Left lung (tissue), 10 donors: ENCODE data around the gene CCNH. TPM values are rescaled to one million over a fixed set of nuclear protein-coding genes. Genes with fewer than 3 reads are reported as not detected.

Experiments used
- ATAC-seq: fragments of 200-7000 bp; cut with Tn5 transposase; one replicate; pipeline ENCODE4 v1.9.1; 2020; ENCODE audit warnings: moderate library complexity
- DNase-seq, 4 donors: peaks; one replicate each; pipeline ENCODE4 v3.0.0-alpha.2; 2013 to 2020
- H3K27ac ChIP-seq, 2 donors: fragments of 200-600 bp; sonication (generic) in 1 of 2; one replicate each; pipeline versions ENCODE4 v1.5.0 to v1.8.0; 2020 to 2021
- H3K27me3 ChIP-seq, 2 donors: fragments of 200-600 bp; sonication (generic) in 1 of 2; one replicate each; pipeline versions ENCODE4 v1.5.0 to v1.8.0; 2020 to 2021
- H3K36me3 ChIP-seq, 2 donors: fragments of 200-600 bp; sonication (generic) in 1 of 2; one replicate each; pipeline versions ENCODE4 v1.5.0 to v1.8.0; 2020 to 2021
- H3K4me1 ChIP-seq, 2 donors: fragments of 200-600 bp; one replicate each; pipeline ENCODE4 v1.8.0; 2021
- H3K4me3 ChIP-seq, 2 donors: fragments of 200-600 bp; sonication (generic) in 1 of 2; one replicate each; pipeline versions ENCODE4 v1.5.0 to v1.8.0; 2020 to 2021; ENCODE audit warnings: mild to moderate bottlenecking in 1 of 2
- H3K9me3 ChIP-seq, 2 donors: fragments of 200-600 bp; sonication (generic) in 1 of 2; one replicate each; pipeline versions ENCODE4 v1.5.0 to v1.8.0; 2020 to 2021
- intact Hi-C, 2 donors: fragments of 100-400 bp; cut with DNase I; formaldehyde crosslinking; loops; one replicate each; pipeline versions ENCODE4 v1.11.2 to v1.14.2; 2022
- polyA plus RNA-seq, 6 donors: library from polyadenylated mRNA; unstranded; fragments of 120-200 nt; gene quantifications; one replicate each; pipeline ENCODE4 v1.2.1, GENCODE V29; 2013; ENCODE audit not compliant: insufficient read length in 6 of 6
- total RNA-seq, 2 donors: library from RNA; stranded (reverse); fragmentation: NEBNext Ultra II Directional; extraction: Animal tissue kit (Norgen Biotek cat#: 25700); gene quantifications; one replicate each; pipeline ENCODE4 v1.2.1, GENCODE V29; 2021
- TF ChIP-seq, protein P1 (sequence below), 2 donors: fragments of 200-600 bp; sonication (generic) in 1 of 2; IDR thresholded peaks; one replicate each; pipeline versions ENCODE4 v1.5.0 to v1.8.0; 2021; ENCODE audit warnings: antibody characterized with exemption in 2 of 2
- donor health status: DM: no; HTN: yes; CAD: no.
- donor health status: DM: no; HTN: no; CAD: no.

Gene CCNH
- total and polyA plus RNA-seq, 8 donors, result 31.9 to 59.2 (median 49.1) TPM

DNA sequence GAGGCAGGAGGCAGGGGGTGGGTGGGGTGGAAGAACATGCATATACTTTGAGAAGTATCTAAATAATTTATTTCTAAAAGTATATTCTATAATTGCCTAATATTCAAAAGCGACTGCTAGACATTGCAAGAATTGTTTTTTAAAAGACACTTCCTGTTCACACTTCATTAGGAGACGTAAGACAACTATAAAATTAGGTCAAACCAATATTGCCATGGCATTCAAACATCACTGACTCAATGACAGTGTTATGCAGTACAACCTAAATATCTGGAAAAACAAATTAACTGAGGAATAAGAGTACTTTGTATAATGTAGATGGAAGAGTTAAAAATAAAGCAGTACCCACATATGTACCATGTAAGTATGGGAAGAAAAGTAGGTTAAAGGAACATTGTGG lies 4.5 kb downstream of the CCNH start:
- no peak overlapping the region for H3K27ac ChIP-seq
- H3K4me1 ChIP-seq, result peaks cover 4 to 42% of the 10 kb centered on the region in 2 donors
- H3K4me3 ChIP-seq, result no peak overlapping the region
- DNase-seq (no peak), ATAC-seq (no peak)
- peaks cover 0 to 76% of the 10 kb centered on the region in 2 donors for H3K36me3 ChIP-seq
- no peaks in the 10 kb centered on the region for H3K27me3 ChIP-seq
- no peaks in the 10 kb centered on the region for H3K9me3 ChIP-seq
- intact Hi-C loops, result no loop called here
- TF ChIP-seq, protein P1, sequence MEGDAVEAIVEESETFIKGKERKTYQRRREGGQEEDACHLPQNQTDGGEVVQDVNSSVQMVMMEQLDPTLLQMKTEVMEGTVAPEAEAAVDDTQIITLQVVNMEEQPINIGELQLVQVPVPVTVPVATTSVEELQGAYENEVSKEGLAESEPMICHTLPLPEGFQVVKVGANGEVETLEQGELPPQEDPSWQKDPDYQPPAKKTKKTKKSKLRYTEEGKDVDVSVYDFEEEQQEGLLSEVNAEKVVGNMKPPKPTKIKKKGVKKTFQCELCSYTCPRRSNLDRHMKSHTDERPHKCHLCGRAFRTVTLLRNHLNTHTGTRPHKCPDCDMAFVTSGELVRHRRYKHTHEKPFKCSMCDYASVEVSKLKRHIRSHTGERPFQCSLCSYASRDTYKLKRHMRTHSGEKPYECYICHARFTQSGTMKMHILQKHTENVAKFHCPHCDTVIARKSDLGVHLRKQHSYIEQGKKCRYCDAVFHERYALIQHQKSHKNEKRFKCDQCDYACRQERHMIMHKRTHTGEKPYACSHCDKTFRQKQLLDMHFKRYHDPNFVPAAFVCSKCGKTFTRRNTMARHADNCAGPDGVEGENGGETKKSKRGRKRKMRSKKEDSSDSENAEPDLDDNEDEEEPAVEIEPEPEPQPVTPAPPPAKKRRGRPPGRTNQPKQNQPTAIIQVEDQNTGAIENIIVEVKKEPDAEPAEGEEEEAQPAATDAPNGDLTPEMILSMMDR (IDR thresholded peaks at IDR 0.05), result no peak

DNA sequence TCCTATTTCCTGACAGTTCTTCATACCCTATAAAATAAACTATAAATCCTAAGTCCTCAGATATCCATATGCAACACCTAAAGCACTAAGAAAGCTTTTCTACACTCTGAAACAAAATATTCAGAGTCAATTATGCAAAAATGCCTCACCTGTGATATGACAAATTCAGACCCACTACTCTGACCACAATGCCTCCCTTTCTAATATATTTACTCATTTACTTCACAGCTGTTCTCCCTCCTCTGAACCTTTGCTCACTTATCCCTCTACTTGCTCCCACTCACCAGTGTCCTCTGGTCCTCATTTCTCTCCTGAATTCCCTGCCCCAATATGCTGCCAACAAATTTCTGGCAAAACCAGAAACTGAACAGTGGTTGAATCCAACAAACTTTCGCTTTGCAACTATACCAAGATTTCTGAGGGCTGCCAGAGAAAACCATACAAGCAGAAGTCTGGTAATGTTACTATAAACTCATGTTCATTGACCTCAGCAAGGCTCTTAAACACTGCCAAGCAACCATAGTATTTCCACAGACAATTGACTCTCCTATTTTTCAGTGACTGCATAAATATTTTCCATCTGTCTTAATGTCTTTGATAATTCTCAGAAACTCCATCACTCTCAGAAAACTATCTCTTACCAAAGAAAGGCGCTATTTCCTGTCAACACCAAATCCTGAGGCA lies 7.1 kb downstream of the CCNH start:
- intact Hi-C loops, result no loop called here
- Histone ChIP-seq H3K27me3 (no peaks in the 10 kb centered on the region), H3K27ac (no peak overlapping the region), H3K4me1 (peaks cover 0 to 33% of the 10 kb centered on the region in 2 donors), H3K4me3 (no peak overlapping the region), H3K36me3 (peaks cover 0 to 99% of the 10 kb centered on the region in 2 donors), H3K9me3 (no peaks in the 10 kb centered on the region)
- ATAC-seq (no peak), DNase-seq (no peak)
- TF ChIP-seq, protein P1 (IDR thresholded peaks at IDR 0.05), result no peak

DNA sequence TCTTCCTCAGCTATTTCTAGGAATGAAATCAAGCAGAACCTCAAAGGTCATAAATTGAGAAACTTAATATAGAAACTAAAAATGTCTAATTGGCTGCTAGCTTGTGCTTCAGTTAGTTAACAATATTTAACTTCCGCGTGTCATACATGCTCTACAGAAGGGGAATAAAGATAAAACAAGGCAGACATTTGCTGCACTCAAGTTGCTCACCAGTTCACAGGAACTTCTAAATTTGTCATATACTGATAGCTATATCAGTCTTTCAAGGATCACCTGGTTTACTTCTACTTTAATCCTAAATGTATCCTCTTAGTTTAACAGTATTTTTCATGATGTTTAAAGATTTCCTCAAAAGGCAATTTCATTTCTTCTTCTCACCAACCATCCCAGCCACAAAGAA lies 8.4 kb downstream of the CCNH start:
- DNase-seq (no peak), ATAC-seq (no peak)
- H3K4me3 ChIP-seq, result no peak overlapping the region
- peaks cover 0 to 90% of the 10 kb centered on the region in 2 donors for H3K36me3 ChIP-seq
- H3K27me3 ChIP-seq, result no peaks in the 10 kb centered on the region
- H3K27ac ChIP-seq, result no peak overlapping the region
- H3K9me3 ChIP-seq, result no peaks in the 10 kb centered on the region
- intact Hi-C loops, result no loop called here
- TF ChIP-seq, protein P1 (IDR thresholded peaks at IDR 0.05), result no peak
- peaks cover 0 to 34% of the 10 kb centered on the region in 2 donors for H3K4me1 ChIP-seq

DNA sequence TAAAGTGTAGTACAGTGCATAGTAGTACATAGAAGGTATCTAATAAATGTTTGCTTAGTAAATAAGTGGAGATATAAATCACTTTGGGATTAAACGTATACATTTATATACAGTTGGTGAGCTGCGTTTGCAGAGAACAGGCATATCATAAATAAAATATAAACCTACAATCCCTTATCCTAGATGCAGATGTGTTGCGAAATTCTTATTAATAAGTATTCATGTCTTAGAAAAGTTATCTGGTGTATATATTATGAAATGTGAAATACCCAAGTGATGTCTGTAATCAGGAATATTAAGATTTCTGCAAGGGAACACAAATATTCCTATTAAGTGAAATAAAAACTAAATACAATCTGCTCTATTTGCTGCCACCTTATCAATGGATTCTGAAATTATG lies 8.8 kb downstream of the CCNH start:
- no peak for ATAC-seq
- intact Hi-C loops, result no loop called here
- DNase-seq, result no peak

DNA sequence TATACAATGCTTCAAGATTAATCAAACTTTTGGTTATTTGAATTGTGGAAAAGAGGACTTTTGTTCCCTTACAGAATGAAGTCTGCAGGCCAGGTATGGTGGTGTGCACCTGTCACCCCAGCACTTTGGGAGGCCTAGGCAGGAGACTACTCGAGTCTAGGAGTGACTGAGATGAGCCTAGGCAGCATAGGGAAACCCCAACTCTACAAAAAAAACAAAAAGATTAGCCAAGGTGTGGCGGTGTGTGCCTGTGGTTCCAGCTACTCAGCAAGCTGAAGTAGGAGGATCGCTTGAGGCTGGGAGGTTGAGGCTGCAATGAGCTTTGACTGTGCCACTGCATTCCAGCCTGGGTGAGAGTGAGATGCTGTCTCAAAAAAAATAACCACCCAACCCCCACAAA lies 9.3 kb downstream of the CCNH start:
- Histone ChIP-seq H3K27ac (no peak overlapping the region), H3K9me3 (no peaks in the 10 kb centered on the region), H3K36me3 (peaks cover 0 to 90% of the 10 kb centered on the region in 2 donors), H3K4me3 (no peak overlapping the region), H3K27me3 (no peaks in the 10 kb centered on the region), H3K4me1 (peaks cover 0 to 36% of the 10 kb centered on the region in 2 donors)
- no peak for ATAC-seq
- TF ChIP-seq, protein P1 (IDR thresholded peaks at IDR 0.05), result no peak
- intact Hi-C loops, result no loop called here
- DNase-seq, result no peak

More for the DNA sequence above, 8.8 kb downstream of the CCNH start:
- peaks cover 0 to 36% of the 10 kb centered on the region in 2 donors for H3K4me1 ChIP-seq
- no peak overlapping the region for H3K27ac ChIP-seq
- H3K36me3 ChIP-seq, result peaks cover 0 to 90% of the 10 kb centered on the region in 2 donors
- H3K9me3 ChIP-seq, result no peaks in the 10 kb centered on the region
- TF ChIP-seq, protein P1 (IDR thresholded peaks at IDR 0.05), result no peak
- no peaks in the 10 kb centered on the region for H3K27me3 ChIP-seq
- no peak overlapping the region for H3K4me3 ChIP-seq
